HTERT RPE-1 (cell line): Measurements from ENCODE around the gene DBNL.

ENCODE experiments used
- in situ Hi-C: fragments of 300-500 bp; cut with MboI; formaldehyde crosslinking; loops from 4 replicates; pipeline ENCODE4 v1.14.3; 2020; ENCODE audit warnings: low sequenced_read_pairs

Gene DBNL

DNA sequence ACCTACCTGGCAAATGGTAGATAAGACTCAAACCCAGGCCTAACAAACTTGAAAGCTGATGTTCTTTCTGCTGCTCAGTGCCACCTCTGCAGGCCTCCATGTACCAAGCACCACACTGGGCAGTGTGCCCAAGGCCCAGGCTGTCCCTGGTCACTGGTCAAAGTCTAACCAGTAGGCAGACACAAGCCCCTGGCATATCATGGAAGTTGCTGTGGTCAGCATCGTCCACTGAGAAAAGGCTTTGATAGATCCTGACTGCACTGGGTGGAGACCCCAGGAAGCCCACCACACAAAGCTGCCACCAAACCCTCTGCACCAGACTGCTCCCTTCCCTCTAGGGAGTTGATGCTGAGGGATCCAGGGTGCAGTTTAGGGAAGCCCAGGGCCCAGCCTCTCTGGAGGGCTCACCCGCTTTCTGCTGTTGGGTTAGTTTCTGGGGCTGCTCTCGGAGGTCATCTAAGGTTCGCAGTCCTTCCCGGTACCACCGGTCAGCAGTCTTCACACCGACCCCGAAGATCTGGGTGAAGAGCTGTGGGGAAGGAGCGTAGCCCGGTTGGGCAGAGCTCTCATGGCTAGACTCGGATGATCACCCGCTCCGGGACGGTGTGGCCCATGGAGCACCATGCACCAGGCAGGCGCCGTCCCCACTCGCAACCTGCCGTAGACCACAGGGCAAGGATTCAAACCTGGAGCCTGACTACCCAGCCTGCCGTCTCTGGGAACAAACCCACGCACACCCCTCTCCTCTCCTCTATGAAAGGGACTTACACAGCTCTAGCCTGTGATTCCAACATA lies 31.8 kb downstream of the DBNL start:
- in situ Hi-C loops = no loop called here

DNA sequence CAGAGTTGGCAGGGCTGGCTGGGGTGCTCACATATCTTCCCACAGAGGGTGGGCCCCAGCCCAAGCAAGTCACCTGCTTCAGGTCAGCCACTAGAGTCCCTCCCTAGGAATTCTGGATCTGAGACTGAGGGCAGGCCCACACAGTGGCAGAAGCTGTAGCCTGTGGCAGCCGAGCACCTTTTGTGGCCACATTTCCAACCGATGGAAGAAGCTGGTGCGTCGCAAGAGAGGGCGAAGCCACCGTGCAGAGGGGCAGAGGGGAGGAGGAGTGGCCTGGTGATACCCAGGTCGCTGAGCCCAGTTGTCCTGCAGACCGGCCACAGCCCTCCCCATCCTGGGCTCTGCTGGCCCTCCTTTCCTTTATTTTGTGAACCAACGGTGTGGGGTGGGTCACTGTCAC lies 32.6 kb downstream of the DBNL start:
- in situ Hi-C loops = no loop called here

DNA sequence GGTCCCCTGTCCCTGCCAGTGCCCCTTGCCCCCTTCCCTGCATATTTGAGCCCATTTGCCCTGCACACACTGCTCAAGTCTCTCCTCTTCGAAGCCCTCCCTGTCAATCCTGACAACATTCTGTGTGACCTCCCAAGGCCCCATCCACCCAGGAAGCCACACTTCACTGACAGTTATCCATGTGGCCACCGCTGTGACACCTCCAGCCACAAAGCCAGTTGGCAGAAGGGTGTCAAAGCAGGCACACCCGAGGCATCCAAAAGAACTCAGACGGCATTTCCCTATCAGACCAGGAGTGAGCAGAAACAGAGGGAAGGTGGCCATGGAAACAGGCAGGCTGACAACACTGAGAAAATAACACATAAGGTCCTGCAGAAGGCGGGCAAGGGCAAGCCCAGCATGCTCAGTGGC lies 33.2 kb downstream of the DBNL start:
- in situ Hi-C loops = no loop called here

DNA sequence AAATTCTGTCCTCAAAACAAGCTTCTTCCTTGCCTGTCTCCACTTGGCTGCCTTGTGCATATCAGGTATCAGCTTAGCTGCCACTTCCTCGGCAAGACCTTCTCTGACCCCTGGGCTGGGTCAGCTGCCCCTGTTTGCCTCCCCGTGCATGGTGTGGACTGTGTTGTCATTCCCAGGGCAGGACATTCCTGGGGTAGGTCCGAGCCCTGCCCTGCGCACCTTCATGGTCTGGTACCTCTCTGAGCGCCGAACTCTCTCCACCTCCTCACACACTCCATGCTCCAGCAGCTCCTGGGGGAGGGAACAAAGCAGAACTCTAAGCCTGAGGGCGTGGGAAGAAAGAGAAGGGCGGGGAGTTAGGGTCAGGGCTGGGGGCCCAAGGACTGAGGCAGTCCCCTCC lies 34.0 kb downstream of the DBNL start:
- in situ Hi-C loops = no loop called here

DNA sequence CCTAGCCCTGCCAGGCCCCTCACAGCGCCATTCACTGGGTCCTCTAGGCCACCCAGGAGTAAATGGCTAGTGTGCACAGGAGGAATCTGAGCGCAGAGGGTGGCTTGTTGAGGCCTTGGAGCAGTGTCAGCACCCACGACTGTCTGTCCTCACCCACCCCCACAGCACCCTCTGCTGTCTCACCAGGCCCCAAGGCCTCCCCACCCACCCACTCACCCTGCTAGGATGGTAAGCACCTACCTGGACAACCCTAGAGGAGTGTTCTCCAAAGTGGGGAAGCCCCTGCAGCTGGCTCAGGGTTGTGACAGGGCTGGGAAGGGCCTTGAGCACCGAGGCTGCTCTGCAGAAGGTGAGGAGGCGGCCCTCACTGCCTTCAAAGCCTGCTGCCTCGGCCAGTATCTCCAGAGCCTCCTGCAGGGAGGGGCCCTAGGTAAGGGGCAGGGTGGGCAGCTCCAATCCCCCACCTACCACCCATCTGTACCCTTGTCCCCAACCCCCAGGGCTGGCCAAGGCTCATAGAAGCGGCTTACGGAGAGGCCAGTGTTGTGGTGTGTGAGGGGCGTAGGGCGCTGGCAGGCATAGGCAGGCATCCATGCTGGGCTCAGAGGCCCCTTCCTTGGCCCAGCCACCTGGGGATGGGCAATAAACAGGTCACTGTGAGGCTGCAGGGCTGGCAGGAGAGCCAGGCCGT lies 35.0 kb downstream of the DBNL start:
- in situ Hi-C loops = no loop called here

DNA sequence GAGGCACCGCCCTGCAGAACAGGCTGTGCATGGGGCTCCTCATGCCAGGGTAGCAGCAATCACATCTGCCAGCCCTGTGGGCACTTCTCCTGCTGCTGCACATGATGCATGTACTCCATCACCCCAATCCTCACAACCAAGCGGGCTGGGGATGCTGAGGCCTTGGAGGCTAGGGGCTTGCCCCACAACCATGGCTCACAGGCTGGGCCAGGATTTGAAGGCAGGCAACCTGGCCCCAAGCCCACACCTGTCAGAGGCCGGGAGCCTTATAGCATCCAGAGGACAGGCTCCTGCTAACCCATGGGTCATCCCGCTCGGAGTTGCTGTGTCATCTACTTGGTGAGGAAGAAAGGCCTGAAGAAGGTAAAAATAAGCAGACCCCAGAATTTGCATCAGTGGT lies 35.6 kb downstream of the DBNL start:
- in situ Hi-C loops = no loop called here

DNA sequence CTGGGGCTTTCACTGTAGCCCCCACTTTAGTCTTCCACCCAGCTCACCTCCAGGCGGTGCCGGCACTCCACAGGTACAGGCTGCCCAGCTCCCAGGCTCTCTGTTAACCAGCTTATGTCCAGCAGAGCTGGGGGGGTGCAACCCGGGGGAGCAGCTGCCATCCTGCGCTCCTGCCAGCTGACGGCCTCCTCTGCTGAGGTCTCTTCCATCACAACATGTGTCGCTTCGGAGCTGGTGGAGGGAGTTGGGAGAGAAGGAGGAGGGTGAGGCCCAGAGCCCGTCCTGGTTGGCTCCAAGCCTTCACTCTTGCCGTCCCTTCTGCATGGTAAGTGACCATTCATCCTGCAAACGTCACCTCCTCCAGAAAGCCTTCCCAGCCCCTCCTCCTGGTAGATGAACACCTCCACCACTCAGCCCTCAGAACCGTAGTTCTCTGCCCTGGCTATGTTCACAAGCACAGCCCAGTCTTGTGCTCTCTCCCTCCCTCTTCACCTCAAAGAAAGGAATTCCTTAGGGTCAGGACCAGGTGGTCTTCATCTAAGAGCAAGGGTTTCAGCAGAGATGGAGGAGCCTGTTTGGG lies 36.3 kb downstream of the DBNL start:
- in situ Hi-C loops = no loop called here

DNA sequence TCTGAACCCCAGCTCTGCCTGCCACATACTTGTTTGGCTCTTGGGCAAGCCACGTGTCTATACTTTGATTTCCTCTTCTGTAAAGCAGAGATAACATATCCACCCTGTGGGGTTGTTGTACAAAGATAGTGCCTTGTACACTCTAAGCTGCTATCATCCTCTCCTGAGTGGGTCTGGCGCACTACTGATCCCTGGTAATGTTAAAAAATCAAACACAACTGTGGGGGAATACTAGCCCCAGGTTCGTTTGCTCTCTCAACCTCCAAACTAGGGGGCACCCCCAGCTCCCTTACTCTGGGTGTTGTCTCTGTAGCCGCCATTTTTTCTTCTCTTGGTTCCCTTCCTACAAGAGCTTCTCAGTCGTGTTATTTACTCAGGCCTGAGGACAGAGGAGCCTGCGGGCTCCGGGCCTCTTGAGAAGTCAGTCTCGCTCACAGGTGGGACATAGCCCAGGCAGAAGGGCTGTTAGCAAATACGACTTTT lies 36.8 kb downstream of the DBNL start:
- in situ Hi-C loops = no loop called here

DNA sequence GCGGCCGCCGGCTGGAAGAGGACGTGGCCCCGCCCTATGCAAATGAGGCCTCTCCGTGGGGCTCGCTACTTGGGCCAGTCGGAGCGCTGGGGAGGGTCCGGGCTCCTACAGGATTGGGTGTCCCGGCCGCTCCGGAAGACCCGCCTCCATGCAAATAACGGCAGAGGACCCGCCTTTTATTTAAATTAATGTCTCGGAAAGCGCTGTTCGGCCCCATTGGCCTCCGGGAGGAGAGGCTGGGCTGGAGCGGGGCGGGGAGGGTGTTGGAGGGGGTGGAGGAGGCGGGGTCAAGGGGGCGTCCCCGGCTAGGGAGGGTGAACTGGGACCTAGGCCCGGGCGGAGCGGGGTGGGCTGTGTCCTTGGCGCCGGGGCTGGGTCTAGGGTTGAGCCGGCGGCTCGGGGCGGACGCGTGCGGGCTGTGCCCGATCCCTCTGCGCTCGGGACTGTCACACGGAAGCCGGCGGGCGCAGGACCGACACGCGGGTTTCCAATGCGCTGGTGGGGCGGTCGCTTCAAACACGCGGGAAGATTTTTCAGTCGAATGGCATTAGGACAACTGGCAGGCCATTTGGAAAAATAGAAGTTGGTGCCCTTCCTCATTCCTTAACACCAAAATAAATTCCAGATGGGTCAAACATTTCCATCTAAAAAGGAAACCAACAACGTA lies 38.2 kb downstream of the DBNL start:
- in situ Hi-C loops = no loop called here

DNA sequence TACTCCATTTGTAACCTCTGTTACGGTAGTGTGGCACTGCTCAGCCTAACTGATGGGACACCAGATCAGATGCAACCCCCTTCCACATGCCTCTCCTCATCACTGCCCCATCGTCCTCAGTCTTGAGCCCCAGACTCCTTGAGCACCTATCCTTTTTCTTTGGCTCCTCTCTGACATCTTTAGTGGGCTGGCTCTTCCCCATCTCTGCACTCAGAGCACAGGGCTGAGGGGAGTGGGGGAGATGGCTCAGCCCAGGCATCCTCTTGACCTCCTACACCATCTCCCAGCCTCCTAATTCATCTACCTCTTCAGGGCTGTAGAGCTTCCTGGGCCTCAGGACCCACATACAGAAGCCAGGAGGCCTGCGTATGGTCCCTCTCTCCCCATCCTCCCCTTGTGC lies 39.3 kb downstream of the DBNL start:
- in situ Hi-C loops = no loop called here

DNA sequence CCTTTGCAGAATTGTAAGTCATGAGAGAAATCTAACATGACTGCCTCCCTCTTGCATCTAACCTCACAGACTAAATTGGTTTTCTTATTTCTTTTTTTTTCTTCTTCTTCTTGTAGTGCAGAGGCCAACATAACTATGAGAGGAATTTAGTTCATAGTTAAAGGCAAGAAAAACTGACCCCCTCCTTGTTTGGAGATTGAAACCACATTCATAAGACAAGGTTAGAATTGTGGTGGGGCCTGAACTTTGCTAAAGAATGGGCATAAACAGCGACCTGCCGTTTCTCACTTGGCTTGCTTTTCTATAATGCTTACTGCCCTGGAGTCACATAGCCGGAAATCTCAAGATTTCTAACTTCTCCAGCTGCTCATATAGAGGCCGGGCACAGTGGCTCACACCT lies 40.2 kb downstream of the DBNL start:
- in situ Hi-C loops = no loop called here

DNA sequence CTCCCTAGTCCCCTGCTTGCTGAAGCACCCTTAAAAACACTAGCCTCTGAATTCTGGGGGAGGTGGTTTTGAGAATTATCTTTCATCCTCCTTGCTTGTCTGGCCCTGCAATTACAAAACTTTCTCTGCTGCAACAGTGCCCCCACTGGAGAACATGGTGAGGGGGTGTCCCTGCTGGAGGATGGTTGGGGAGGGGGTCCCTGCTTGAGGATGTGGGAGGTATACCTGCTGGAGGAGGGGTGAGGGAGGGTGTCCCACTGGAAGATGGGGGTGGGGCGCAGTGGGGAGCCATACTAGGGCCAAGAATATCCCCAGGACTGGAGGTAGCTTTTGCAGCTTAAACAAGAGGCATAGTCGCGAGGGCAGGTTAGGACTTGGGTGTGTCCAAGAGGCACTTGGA lies 41.0 kb downstream of the DBNL start:
- in situ Hi-C loops = no loop called here

DNA sequence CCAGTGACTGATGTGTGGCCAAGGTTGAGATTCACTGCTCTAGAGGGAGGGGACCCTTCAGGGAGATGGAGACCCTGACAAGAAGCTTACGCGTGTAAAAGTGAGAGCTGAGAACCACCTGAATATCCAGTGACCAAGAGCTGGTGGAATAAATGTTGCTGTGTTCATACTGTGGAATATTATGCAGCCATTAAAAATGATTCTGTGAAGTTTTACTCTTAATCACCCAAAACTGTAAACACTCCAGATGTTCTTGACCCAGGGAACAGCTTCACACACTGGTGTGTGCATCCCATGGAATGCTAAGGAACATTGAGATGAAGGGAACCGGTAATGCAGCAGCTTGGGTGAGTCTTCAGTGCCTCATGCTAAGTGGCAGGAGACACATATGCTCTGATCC lies 42.1 kb downstream of the DBNL start:
- in situ Hi-C loops = no loop called here

DNA sequence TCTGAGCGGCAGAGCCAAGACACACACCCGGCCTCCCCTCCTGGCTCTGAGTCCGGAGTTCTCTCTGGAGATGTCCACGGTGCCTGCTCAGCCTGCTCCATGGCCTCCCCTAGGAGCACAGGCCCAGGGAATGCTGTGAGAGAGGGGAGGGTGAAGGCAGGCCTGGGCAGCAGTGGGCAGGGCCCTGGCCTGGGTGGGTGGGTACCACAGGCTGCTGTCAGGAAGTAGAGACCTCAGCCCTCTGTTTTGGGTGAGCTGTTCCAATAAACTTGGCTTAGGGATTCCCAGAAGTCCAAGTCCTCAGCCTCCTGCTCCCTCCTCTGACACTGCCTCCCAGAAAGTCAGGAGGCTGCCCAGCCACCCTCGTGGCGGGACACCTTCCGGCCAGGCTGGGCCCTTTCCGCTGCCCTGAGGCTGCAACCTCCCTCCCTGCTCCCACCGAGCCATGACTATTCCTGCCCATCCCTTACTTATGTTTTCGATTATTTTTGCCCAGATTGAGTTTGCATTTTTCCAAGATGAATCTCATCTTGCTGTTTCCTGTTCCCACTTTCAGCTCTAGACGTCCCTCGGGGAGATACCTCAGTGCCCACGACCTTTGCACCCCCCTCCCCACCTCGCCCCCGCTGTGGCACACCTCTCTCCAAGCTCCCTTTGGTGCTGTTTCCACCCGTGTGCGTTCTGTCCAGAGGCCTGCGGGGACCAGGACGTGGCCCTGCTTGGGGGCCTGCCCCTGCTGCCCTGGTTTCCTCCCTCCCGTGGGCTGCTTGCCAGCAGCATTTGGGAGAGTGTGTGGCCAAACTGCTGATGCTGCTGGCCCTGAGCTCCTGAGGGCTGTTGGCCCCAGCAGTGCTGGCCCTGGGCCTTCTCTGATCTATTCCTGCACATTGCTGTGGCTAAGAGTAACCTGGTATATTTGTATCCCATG lies 43.7 kb downstream of the DBNL start:
- in situ Hi-C loops = no loop called here

DNA sequence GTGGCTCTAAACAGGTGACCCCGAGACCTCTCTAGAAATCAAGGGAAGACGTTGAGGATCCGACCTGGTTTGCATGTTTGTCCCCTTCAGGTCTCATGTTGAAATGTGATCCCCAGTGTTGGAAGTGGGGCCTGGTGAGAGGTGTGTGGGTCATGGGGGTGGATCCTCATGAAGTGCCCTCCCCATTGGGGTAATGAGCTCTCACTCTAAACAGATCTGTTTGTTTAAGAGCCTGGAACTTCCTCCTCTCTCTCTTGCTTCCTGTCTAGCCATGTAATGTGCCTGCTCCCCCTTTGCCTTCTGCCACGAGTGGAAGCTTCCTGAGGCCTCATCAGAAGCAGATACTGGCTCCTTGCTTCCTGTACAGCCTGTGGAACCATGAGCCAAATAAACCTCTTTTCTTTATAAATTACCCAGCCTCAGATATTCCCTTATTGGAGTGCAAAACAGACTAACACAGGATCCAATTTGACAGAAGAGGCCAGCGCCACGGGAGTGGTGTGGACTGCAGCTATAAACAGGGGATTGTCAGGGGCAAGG lies 48.7 kb downstream of the DBNL start:
- in situ Hi-C loops = no loop called here

DNA sequence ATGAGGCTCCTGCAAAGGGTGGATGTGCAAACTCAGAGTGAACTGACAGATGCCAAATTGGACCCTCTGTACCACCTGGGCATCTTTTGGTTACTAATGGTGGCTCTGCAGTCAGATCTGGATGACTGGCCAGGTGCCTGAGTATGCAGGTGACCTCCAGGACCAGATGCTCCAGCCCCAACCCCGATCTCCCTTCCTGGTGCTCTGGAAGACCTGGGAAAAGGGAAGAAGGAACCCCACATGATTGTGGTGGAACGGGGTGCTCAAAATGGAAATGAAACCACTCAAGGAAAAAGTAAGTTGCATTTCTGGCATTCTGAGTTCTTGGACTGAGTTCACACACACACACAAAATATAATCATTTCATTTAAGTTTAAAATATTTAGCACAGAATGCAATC lies 49.9 kb downstream of the DBNL start:
- in situ Hi-C loops = no loop called here

DNA sequence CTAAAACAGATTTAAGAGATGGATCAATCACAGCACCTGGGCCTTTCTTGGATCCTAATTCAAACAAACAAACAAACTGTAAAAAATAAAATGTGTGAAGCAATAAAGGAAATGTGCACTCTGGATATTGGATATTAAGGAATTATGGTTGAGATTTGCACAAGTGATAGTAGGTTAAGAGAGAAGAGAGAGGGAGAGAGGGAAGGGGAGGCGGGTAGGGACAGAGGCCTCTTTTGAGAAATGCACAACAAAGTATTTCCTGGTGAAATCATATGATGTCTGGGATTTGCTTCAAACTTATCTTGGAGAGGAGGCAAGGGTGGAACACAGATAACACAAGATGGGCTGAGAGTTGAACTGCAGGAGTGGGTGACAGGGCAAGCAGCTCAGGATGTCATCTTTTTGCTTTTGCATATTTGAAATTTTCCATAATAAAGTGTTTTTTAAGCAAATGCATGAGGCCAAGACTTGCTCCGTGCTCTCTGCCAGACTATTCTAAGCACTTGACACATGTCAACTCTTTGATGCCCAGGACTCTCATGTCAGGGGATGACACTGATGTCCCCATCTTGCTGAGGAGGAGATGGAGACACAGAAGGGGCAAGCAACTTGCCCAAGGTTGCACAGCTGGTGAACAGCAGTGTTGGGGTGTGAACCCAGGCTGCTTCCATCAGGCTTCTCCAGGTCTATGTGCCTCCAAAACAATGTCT lies 50.5 kb downstream of the DBNL start:
- in situ Hi-C loops = no loop called here

DNA sequence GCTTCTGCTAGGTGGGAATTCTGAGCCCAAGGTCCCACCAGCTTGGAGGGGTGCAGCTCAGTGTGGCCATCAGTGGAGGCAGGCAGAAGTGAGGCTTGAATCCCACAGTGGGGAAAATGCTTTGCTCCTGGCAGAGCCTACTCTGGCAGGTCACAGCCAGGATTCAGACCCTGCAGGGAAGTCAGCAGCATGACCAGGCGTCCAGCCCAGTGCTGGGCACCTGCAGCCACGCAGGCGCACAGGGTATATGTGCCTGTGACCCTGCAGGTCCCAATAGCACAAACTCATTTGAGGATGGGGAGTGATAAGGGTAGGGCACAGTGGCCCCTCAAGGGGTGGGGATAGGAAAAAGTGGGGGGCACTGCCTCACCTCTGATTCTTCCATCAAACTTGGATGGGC lies 51.3 kb downstream of the DBNL start:
- in situ Hi-C loops = no loop called here

DNA sequence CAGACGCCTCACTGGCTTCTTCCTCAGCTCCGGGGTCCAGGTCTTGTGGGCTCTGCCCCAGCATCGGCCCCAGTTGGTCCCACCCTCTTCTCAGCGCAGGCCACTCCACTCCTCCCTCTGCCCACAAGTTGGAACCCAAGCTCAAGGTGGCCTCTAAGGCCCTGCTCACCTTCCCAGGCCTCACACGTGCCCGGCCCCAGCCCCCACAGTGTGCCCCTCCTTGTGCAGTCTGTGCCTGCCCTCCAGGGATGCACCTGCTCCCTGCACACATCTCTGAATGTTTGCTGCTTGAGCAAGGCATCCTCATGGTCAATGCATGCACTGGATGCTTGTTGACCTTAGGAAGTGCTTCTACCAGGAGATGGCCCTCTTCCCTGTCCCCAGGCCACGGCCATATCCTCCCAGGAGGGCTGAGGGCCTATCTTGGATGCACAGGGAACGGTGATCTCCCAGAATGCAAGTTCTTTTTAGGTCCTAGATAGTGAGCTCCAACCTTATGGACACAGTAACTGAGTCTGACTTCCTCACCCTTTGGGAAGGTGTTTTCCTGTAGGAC lies 51.9 kb downstream of the DBNL start:
- in situ Hi-C loops = no loop called here
